ENCODE results near the gene RELL1.
"Not testable (repeated sequence)": the region's sequence is repeated elsewhere in the genome, so short reads cannot be mapped to it uniquely, and the experiment has no call there.

RELL1 gene

DNA sequence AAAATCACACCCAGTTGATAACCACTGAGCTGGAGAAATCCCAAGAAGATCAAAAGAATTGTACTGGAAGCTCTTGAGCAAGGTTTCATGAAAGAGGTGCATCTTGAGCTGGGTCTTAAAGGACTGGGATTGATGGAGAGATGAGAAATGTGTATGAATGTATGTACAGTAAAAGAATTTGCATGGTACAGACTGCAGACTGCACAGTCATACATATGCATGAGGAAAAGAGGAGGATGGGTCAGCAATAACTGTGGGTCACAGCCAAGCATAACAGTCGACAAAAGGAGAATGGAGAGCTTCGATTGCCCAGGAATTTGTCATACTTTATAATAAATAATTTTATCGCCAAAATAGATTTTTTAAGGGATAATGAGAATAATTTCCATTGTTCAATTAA, 4.8 kb upstream of the RELL1 start:
- DNase-seq: no peak

GRCh38 chr4:37689353-37690095, 3.3 kb upstream of the RELL1 start:
- no peak for DNase-seq

- DNase-seq: no peak
These were observed 1.5 kb upstream of the RELL1 start for GRCh38 chr4:37687681-37688080.

- no peak for DNase-seq
These were observed 1.0 kb upstream of the RELL1 start for GRCh38 chr4:37687194-37687562.

- no peak for DNase-seq
These were observed 278 bp downstream of the RELL1 start for GRCh38 chr4:37685823-37686372.

DNA sequence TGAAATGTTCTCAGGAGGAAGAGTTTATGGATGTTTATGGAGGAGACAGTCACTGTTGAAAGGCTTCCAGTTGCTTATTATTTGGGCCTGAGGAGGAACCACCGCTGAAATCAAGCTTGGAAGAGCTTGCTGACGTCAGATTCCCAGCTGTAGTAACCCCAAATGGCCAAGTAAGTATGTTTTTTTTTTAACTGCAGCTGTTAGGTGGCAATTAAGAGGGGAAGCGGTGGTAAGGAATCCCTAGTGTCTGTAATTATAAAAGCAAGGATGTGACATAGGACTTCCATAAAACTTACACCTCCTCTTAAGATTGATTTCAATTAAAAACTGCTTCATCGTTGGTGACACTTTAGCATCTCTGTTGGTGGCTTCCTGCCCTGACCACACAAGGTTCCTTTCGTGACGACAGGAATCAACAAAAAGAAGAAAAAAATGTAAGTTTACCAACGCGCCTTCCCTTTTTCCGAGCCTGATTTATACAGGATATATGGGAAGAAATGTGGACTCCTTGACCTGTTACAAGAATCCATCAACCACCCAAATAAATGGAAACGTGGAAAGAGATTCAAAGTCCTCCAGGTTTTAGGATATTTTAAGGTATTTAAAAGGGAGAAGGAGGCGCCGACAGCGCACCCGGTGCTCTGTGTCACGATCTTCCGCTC, 884 bp downstream of the RELL1 start:
- no peak for DNase-seq

DNA sequence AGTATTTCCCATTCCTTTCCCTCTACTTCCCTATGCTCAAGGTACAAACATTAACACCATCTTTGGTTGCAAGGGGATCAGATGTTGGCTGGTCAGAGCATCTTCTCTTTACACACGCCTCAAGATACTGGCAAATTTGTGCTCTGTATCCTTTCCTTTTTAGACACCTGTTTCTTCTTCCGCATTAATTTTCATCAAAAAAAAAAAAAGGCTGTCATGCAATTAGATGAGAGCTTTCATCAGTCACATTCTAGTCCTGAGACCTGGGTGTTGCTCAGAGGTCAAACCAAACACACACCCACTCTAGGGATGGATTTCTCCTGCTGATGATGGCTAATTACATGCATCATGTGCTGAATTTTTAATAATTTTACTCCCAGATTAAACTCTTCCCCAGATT, 2.0 kb downstream of the RELL1 start:
- DNase-seq: no peak

DNA sequence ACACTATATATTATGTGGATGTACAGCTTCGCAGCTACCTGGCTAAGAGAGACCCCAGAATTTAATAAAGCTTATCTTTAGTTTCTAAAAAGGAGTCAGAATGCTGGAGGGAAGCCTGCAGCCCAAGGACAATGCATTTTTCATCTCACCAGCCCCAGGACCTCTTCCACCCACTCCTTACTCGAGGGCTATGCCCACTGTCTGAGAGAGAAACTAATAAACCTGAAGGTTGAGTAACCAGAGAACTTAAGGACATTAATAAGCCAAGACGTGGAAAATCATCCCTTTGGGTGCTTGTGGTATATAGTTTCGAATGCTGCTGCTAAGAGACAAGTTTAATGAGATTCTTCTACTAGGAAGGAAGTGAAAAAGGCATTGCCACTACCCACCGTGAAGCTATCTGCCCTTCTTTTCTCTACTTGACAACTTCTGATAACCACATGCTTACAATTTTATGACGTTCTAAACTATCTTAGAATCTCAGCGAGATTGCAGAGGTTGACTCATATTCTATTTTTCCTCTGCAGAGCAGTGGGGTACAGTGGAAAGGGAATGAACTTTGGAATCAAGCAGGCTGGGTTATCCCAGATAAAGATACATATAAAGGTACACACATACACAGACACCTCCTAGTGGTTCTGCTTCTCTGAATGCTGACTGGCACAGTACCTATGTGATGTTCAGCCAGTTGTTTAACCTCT, 3.3 kb downstream of the RELL1 start:
- no peak for DNase-seq

GRCh38 chr4:37680089-37680488, 6.1 kb downstream of the RELL1 start:
- no peak for DNase-seq

DNA sequence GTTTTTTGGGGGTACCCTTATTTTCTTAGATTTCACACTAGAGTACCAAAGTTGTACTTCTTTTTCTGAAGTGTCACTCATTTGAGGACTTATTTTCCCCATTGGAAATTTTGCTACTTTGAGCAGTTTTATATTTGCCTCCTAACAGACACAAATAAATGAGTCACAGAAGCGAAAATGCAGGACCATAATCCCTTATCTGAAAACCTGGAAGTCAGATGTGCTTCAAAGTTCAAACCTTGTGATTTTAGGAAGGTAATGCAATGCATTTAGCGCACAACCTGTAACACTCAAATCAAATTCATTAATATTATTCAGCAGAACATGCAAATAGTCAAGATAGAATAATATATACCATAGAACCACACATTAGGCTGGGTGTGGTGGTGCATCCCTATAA, 6.9 kb downstream of the RELL1 start:
- no peak for DNase-seq

- DNase-seq: no peak
These were observed 7.6 kb downstream of the RELL1 start for GRCh38 chr4:37678624-37679023.

GRCh38 chr4:37675587-37676290, 10.4 kb downstream of the RELL1 start:
- no peak for DNase-seq

- no peak for DNase-seq
These were observed 11.7 kb downstream of the RELL1 start for GRCh38 chr4:37674439-37674838.

DNA sequence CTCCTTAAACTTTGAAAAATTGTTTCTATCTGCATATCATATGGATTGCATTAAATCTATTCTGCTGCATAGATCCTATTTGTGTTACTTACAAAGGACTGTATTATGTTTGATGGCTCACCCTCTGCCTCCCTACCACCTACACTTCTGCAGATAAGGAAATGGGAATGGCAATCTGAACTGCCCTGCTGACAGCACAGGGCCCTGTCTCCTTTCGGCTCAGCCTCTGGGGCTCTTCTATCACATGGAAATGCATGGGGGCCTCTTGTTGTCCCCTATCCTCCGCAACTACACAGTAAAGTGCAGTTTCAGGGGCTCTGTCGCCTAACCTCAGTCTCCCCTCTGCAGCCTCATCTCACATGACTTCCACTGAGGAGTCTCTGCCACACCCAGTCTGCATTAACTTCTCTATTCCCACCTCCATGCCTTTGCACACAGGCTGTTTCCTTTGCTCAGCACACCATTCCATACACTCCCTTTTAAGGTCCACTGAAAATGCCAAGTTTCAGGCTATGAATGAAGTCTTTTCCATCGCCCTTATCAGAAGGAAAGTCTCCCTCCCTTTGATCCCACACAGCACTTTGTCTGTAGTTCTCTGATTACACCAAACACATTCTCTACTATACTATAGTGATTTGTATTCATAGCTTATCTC, 12.5 kb downstream of the RELL1 start:
- no peak for DNase-seq

DNA sequence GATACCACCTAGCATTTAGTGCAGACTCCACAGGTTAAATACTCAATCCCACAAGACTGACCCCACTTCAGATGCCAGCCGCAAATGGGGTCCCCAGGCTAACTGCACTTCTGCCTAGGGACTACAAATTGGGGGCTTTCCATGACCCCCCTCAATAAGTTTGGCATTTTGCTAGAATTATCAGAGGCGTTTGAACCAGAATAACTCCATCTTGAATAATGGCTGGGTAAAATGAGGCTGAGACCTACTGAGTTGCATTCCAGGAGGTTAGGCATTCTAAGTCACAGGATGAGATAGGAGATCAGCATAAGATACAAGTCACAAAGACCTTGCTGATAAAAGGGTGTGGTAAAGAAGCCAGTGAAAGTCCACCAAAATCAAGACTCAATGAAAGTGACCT, 15.1 kb downstream of the RELL1 start:
- DNase-seq: no peak

- DNase-seq: no peak
These were observed 15.9 kb downstream of the RELL1 start for GRCh38 chr4:37670249-37670648.

- DNase-seq: not testable (repeated sequence)
These were observed 17.1 kb downstream of the RELL1 start for GRCh38 chr4:37669124-37669523.

GRCh38 chr4:37667197-37668100, 18.7 kb downstream of the RELL1 start:
- no peak for DNase-seq

DNA sequence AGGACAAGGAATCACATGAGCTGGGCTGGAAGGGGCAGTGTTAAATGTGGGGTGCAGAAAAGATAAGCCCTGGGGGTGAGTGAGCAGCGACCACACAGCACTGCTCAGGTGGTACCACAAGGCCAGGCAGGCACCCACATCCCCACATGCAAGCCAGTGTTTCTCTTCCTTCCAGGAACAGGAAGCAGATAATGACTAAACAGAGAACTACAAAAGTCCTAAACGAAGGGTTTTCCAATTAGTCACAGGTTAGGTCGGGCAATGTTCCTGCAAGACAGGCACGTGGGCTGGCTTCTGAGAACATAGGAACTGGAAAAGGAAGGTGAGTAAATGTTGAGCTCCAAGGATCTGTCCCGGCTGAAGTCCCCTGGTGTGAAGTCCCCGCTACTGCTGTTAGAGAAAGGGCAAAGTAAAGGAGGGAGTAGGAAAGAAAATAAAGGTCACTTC, 19.5 kb downstream of the RELL1 start:
- DNase-seq: no peak

- DNase-seq: no peak
These were observed 20.5 kb downstream of the RELL1 start for GRCh38 chr4:37665333-37666320.

Data from GOT3 (cell line).